ENCODE measurements around the gene FAM228A. TPM values are rescaled to one million over a fixed set of nuclear protein-coding genes. Genes with fewer than 3 reads are reported as not detected.
"Not testable (repeated sequence)": the region's sequence is repeated elsewhere in the genome, so short reads cannot be mapped to it uniquely, and the experiment has no call there.

FAM228A gene
- total RNA-seq, 2 experiments from 2014 or later: not detected

DNA sequence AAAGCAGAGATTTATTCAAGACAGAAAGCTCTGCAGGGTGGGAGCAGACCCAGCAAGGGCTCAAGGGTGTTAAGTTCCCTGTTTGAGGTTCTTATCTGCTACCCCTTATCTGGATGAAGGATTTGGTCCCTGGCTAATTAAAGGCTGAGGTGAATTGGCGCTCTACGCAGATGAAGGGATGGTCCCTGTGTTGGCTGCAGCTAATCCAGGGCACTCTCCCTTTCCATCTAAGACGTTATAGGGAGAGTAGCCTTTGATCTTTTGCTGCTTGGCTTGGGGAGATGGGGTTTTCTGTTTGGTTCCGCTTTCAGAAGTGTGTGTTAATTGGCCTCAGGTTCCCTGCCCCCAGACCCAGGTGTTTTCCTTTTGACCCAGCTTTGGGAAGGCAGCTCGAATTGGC lies 17.0 kb downstream of the FAM228A start:
- Mint-ChIP-seq H3K4me3 (no peak overlapping the region), H3K27me3 (ENCODE audit: low read depth) (peaks cover 14% of the 10 kb centered on the region), H3K36me3 (ENCODE audit: low read depth) (no peaks in the 10 kb centered on the region), H3K9me3 (ENCODE audit: insufficient read depth) (no peaks in the 10 kb centered on the region), H3K27ac (no peak overlapping the region), H3K4me1 (ENCODE audit: low read depth) (no peaks in the 10 kb centered on the region)
- ATAC-seq (no peak), DNase-seq (no peak)
- POLR2A ChIA-PET: no interaction called here
- CTCF ChIA-PET: no interaction called here

- H3K36me3 Mint-ChIP-seq (ENCODE audit: low read depth); H3K27me3 Mint-ChIP-seq (ENCODE audit: low read depth); H3K9me3 Mint-ChIP-seq (ENCODE audit: insufficient read depth); H3K27ac Mint-ChIP-seq; POLR2A ChIA-PET; DNase-seq; ATAC-seq; CTCF ChIA-PET; H3K4me1 Mint-ChIP-seq (ENCODE audit: low read depth); H3K4me3 Mint-ChIP-seq: not testable (repeated sequence)
Measured at GRCh38 chr2:24197213-24197612, 22.4 kb downstream of the FAM228A start.

GRCh38 chr2:24199968-24200590 lies 25.2 kb downstream of the FAM228A start:
- H3K36me3 Mint-ChIP-seq (ENCODE audit: low read depth): peaks cover 18% of the 10 kb centered on the region
- H3K4me3 Mint-ChIP-seq: no peak overlapping the region
- no peaks in the 10 kb centered on the region for H3K9me3 Mint-ChIP-seq (ENCODE audit: insufficient read depth)
- no peaks in the 10 kb centered on the region for H3K4me1 Mint-ChIP-seq (ENCODE audit: low read depth)
- ATAC-seq (no peak), DNase-seq (no peak)
- ChIA-PET CTCF (no interaction called here), POLR2A (no interaction called here)
- H3K27me3 Mint-ChIP-seq (ENCODE audit: low read depth): peaks cover 3% of the 10 kb centered on the region
- no peak overlapping the region for H3K27ac Mint-ChIP-seq

DNA sequence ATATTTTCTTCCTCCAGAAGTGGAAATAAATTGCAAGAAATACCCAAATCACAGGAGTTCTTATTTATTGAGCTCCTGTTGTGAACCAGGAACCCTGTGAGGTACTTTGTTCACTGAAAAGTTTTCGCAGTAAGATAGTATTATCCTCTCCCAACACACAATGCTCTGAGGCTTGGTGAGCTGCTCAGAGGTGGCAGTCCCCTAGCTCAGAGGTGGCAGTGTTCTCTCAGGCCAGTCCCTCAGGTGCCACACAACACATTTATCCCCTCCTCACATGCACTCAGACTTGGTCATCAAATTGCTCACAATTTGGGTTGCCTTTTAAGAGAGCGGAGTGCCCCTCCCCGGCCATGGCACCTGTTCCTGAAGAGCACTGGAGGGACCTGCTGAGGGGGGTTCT lies 25.9 kb downstream of the FAM228A start:
- ChIA-PET POLR2A (no interaction called here), CTCF (no interaction called here)
- peaks cover 23% of the 10 kb centered on the region for H3K36me3 Mint-ChIP-seq (ENCODE audit: low read depth)
- no peak overlapping the region for H3K4me3 Mint-ChIP-seq
- H3K27me3 Mint-ChIP-seq (ENCODE audit: low read depth): peaks cover 3% of the 10 kb centered on the region
- no peak for DNase-seq
- H3K9me3 Mint-ChIP-seq (ENCODE audit: insufficient read depth): no peaks in the 10 kb centered on the region
- no peaks in the 10 kb centered on the region for H3K4me1 Mint-ChIP-seq (ENCODE audit: low read depth)
- ATAC-seq: no peak
- no peak overlapping the region for H3K27ac Mint-ChIP-seq

DNA sequence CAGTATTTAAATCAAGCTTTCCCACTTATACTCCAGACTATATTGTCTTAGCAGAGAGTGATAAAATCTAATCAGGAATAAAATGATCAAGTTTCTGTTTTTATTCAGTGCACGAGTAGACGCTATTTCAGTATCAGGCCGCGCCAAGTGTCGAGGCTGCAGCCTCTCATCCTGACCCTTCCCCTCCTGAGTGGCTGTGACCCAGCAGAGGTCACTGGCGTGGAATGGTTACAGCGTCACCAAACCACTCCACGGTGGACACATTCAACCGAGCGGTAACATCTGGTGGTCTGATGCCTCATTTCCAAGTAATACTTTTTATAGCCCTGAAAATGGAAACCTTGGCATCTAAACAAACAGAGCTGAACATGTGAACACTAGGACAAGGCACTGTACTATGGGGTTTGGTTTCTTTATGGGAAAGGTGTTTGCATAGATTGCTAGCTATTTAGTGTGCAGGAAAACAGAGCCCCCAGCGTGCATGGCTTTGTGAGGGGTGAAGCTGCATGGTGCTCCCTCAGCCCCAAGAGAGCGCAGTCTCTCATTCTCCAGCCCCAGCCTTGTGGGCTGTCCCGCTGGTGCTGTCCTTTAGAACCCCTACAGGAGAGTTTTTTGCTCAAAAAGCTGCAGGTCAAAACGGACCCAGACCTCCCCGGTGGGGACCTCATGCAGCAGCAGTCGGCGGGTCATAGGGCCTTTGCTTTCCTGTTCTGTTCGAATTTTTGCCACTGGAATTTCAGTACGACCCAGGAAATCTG lies 28.4 kb downstream of the FAM228A start:
- no peak for DNase-seq
- no peak overlapping the region for H3K27ac Mint-ChIP-seq
- H3K4me3 Mint-ChIP-seq: no peak overlapping the region
- ChIA-PET POLR2A (no interaction called here), CTCF (interaction anchor here (0.7 kb wide), 1 partner anchor 119 kb away, joined by 3 read pairs; the partner anchor contains the start of gene TP53I3)
- no peak for ATAC-seq
- no peaks in the 10 kb centered on the region for H3K27me3 Mint-ChIP-seq (ENCODE audit: low read depth)
- H3K36me3 Mint-ChIP-seq (ENCODE audit: low read depth): peaks cover 28% of the 10 kb centered on the region
- no peaks in the 10 kb centered on the region for H3K9me3 Mint-ChIP-seq (ENCODE audit: insufficient read depth)
- H3K4me1 Mint-ChIP-seq (ENCODE audit: low read depth): no peaks in the 10 kb centered on the region

DNA sequence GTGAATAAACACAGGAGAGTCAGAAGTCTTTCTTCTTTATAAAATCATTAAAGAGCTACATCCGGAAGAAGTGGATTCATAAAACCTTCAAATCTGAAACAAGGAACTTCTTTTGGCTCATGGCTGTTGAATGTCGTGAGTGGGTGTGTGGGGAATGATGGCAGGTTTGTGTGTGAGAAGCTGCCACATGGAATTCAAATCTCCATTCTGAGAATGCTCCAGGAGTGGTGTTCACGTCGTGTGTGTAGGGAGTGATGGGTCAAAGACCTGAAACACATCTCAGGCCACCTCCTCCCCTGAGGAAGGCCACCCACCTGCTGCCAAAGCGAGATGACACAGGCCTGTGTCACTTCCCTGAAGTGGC lies 28.9 kb downstream of the FAM228A start:
- POLR2A ChIA-PET: no interaction called here
- Mint-ChIP-seq H3K4me3 (no peak overlapping the region), H3K4me1 (ENCODE audit: low read depth) (no peaks in the 10 kb centered on the region), H3K9me3 (ENCODE audit: insufficient read depth) (no peaks in the 10 kb centered on the region), H3K36me3 (ENCODE audit: low read depth) (peaks cover 30% of the 10 kb centered on the region), H3K27ac (no peak overlapping the region), H3K27me3 (ENCODE audit: low read depth) (no peaks in the 10 kb centered on the region)
- no peak for ATAC-seq
- CTCF ChIA-PET: interaction anchor here (0.7 kb wide), 1 partner anchor 119 kb away, joined by 3 read pairs; the partner anchor contains the start of gene TP53I3
- DNase-seq: no peak

DNA sequence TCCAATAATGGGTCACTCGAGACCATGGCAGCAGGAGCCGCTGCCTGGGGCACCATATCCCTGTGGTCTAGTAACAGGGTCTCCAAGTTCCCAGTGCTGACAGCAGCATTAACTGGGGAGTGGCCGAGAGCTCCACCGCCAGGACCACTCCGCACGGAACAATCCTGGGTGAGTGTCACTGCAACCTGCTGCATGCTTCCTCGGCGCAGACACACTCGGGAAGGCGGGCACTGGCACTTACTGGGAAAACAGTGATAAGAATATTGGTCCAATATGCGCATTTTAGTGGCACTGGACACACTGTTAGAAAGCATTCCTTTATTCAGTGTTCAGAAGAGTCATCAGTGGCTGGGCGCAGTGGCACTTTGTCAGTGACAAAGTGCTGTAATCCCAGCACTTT lies 29.7 kb downstream of the FAM228A start:
- Mint-ChIP-seq H3K27me3 (ENCODE audit: low read depth) (no peaks in the 10 kb centered on the region), H3K4me1 (ENCODE audit: low read depth) (no peaks in the 10 kb centered on the region), H3K9me3 (ENCODE audit: insufficient read depth) (no peaks in the 10 kb centered on the region), H3K27ac (no peak overlapping the region), H3K36me3 (ENCODE audit: low read depth) (peaks cover 33% of the 10 kb centered on the region), H3K4me3 (no peak overlapping the region)
- ChIA-PET POLR2A (no interaction called here), CTCF (no interaction called here)
- ATAC-seq (no peak), DNase-seq (no peak)

DNA sequence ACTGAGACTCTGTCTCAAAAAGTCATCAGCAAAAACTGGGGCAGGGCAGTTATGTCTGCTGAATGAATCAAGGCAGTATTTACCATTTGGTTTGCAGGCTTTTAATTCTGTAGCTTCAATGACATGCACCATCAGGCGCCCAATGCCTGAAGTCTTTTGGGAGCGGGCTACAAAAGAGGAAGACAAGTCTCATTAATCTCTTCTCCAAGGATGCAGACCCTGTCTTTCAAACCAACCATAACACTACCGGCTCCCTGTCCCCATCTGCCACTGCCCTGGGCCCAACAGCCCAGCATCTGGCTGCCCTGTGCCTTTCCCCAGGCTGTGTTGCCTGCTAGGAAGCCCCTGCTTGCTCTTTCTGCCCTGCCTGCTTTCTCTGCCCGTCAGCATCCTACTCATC lies 30.3 kb downstream of the FAM228A start:
- ATAC-seq: no peak
- Mint-ChIP-seq H3K27me3 (ENCODE audit: low read depth) (no peaks in the 10 kb centered on the region), H3K4me1 (ENCODE audit: low read depth) (no peaks in the 10 kb centered on the region), H3K27ac (no peak overlapping the region), H3K36me3 (ENCODE audit: low read depth) (peaks cover 37% of the 10 kb centered on the region), H3K4me3 (no peak overlapping the region), H3K9me3 (ENCODE audit: insufficient read depth) (no peaks in the 10 kb centered on the region)
- no peak for DNase-seq
- POLR2A ChIA-PET: no interaction called here
- CTCF ChIA-PET: no interaction called here

DNA sequence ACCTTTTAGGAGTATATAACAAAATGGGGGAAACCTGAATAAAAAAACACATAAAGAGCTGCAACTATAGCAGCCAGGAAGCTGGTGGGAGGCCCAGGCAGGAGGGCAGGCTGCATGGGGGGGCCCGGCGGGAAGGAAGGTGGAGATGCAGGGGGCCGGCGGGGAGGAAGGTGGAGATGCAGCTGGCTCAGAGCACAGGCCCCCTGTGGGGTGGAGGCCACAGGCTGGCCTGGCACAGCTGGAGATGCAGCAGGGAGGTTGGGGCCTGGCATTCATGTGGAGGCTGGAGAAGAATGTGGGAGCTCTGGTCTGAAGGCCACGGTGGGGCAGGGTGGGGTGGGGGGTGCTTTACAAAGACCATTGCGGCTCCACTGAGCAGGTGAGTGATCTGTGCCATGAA lies 31.4 kb downstream of the FAM228A start:
- no peak overlapping the region for H3K27ac Mint-ChIP-seq
- POLR2A ChIA-PET: no interaction called here

GRCh38 chr2:24206714-24207113 lies 31.9 kb downstream of the FAM228A start:
- no peaks in the 10 kb centered on the region for H3K4me1 Mint-ChIP-seq (ENCODE audit: low read depth)
- H3K4me3 Mint-ChIP-seq: no peak overlapping the region
- peaks cover 38% of the 10 kb centered on the region for H3K36me3 Mint-ChIP-seq (ENCODE audit: low read depth)
- no peaks in the 10 kb centered on the region for H3K27me3 Mint-ChIP-seq (ENCODE audit: low read depth)
- ChIA-PET CTCF (no interaction called here), POLR2A (interaction anchor here (0.6 kb wide), 1 partner anchor 30 kb away, joined by 3 read pairs; no protein-coding TSS in a partner anchor)
- ATAC-seq: no peak
- peak; percentile 13 for DNase-seq
- no peaks in the 10 kb centered on the region for H3K9me3 Mint-ChIP-seq (ENCODE audit: insufficient read depth)
- H3K27ac Mint-ChIP-seq: peak overlapping the region; percentile 68

More for the DNA sequence above, 31.4 kb downstream of the FAM228A start:
- no peak for DNase-seq
- peaks cover 39% of the 10 kb centered on the region for H3K36me3 Mint-ChIP-seq (ENCODE audit: low read depth)
- H3K9me3 Mint-ChIP-seq (ENCODE audit: insufficient read depth): no peaks in the 10 kb centered on the region
- no peaks in the 10 kb centered on the region for H3K4me1 Mint-ChIP-seq (ENCODE audit: low read depth)
- H3K27me3 Mint-ChIP-seq (ENCODE audit: low read depth): no peaks in the 10 kb centered on the region
- H3K4me3 Mint-ChIP-seq: no peak overlapping the region
- CTCF ChIA-PET: no interaction called here
- no peak for ATAC-seq

GRCh38 chr2:24207359-24207758 lies 32.5 kb downstream of the FAM228A start:
- no peaks in the 10 kb centered on the region for H3K4me1 Mint-ChIP-seq (ENCODE audit: low read depth)
- peak overlapping the region; percentile 12 for H3K27ac Mint-ChIP-seq
- DNase-seq: no peak
- ChIA-PET CTCF (no interaction called here), POLR2A (no interaction called here)
- no peaks in the 10 kb centered on the region for H3K9me3 Mint-ChIP-seq (ENCODE audit: insufficient read depth)
- no peaks in the 10 kb centered on the region for H3K27me3 Mint-ChIP-seq (ENCODE audit: low read depth)
- H3K36me3 Mint-ChIP-seq (ENCODE audit: low read depth): peaks cover 39% of the 10 kb centered on the region
- H3K4me3 Mint-ChIP-seq: no peak overlapping the region
- no peak for ATAC-seq

- ATAC-seq (no peak), DNase-seq (peak; percentile 6)
- no peaks in the 10 kb centered on the region for H3K27me3 Mint-ChIP-seq (ENCODE audit: low read depth)
- ChIA-PET POLR2A (no interaction called here), CTCF (no interaction called here)
- H3K36me3 Mint-ChIP-seq (ENCODE audit: low read depth): peaks cover 39% of the 10 kb centered on the region
- H3K4me3 Mint-ChIP-seq: no peak overlapping the region
- no peak overlapping the region for H3K27ac Mint-ChIP-seq
- H3K4me1 Mint-ChIP-seq (ENCODE audit: low read depth): no peaks in the 10 kb centered on the region
- no peaks in the 10 kb centered on the region for H3K9me3 Mint-ChIP-seq (ENCODE audit: insufficient read depth)
Measured at GRCh38 chr2:24208490-24208889, 33.6 kb downstream of the FAM228A start.

All from activated CD8-positive, alpha-beta T cell treated with anti-CD3 and anti-CD28 coated beads, Interleukin-2, amount 10 ng/mL, durations not matched to agents 7 days and 5 days (primary cell).